Nephron progenitor cell (in vitro differentiated cells): ENCODE data around the gene GRSF1.

Source experiments
- DNase-seq: peaks from one replicate; pipeline ENCODE4 v3.0.0; 2021
- H3K27ac Mint-ChIP-seq: 2 replicates; pipeline ENCODE4 v1.8.0; 2021; ENCODE audit warnings: mild to moderate bottlenecking, moderate library complexity, mixed read lengths
- H3K27me3 Mint-ChIP-seq: 2 replicates; pipeline ENCODE4 v1.8.0; 2021; ENCODE audit warnings: mild to moderate bottlenecking, low read depth, mixed read lengths; ENCODE audit not compliant: poor library complexity
- H3K36me3 Mint-ChIP-seq: 2 replicates; pipeline ENCODE4 v1.8.0; 2021; ENCODE audit warnings: low read depth, mixed read lengths
- H3K4me1 Mint-ChIP-seq: 2 replicates; pipeline ENCODE4 v1.8.0; 2021; ENCODE audit warnings: mixed read lengths
- H3K4me3 Mint-ChIP-seq: 2 replicates; pipeline ENCODE4 v1.8.0; 2021; ENCODE audit warnings: mild to moderate bottlenecking, moderate library complexity, mixed read lengths
- H3K9me3 Mint-ChIP-seq: 2 replicates; pipeline ENCODE4 v1.8.0; 2021; ENCODE audit warnings: mild to moderate bottlenecking, moderate library complexity, mixed read lengths
- TF ChIP-seq, protein P1 (sequence below): fragments of 200-600 bp; sonication (generic); IDR thresholded peaks from 2 replicates; pipeline ENCODE4 v1.5.0; 2021; ENCODE audit warnings: antibody characterized with exemption

The GRSF1 gene

DNA sequence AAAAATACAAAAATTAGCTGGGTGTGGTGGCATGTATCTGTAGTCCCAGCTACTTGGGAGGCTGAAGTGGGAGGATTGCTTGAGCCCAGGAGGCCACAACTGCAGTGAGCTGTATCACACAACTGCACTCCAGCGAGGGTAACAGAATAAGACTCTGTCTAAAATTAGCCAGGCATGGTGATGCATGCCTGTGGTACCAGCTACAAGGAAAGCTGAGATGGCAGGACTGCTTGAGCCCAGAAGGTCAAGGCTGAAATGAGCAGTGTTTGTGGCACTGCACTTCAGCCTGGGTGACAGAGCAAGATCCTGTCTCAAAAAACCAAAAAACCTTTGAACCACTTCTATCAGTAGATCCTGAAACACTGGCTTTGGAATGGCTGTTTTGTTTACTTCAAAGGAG lies 10.2 kb downstream of the GRSF1 start:
- Mint-ChIP-seq H3K9me3 (no peaks in the 10 kb centered on the region), H3K4me1 (no peaks in the 10 kb centered on the region), H3K36me3 (peaks cover 87% of the 10 kb centered on the region), H3K27me3 (peaks cover 3% of the 10 kb centered on the region), H3K4me3 (no peak overlapping the region), H3K27ac (no peak overlapping the region)
- no peak for DNase-seq
- TF ChIP-seq, protein P1, sequence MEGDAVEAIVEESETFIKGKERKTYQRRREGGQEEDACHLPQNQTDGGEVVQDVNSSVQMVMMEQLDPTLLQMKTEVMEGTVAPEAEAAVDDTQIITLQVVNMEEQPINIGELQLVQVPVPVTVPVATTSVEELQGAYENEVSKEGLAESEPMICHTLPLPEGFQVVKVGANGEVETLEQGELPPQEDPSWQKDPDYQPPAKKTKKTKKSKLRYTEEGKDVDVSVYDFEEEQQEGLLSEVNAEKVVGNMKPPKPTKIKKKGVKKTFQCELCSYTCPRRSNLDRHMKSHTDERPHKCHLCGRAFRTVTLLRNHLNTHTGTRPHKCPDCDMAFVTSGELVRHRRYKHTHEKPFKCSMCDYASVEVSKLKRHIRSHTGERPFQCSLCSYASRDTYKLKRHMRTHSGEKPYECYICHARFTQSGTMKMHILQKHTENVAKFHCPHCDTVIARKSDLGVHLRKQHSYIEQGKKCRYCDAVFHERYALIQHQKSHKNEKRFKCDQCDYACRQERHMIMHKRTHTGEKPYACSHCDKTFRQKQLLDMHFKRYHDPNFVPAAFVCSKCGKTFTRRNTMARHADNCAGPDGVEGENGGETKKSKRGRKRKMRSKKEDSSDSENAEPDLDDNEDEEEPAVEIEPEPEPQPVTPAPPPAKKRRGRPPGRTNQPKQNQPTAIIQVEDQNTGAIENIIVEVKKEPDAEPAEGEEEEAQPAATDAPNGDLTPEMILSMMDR = no peak

DNA sequence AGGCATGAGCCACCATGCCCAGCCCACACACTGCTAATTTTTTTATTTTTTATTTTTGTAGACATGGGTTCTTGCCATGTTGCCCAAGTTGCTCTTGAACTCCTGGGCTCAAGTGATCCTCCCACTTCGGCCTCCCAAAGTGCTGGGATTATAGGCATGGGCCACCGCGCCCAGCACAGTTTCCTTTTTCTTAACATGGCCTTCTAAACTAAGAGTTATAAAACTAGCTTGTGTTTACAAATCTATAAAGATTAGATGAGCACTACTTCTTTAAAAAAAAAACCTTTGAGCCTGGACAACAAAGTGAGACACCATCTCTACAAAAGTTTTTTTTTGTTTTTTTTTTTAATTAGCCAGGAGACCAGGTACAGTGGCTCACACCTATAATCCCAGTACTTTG lies 10.7 kb downstream of the GRSF1 start:
- no peaks in the 10 kb centered on the region for H3K9me3 Mint-ChIP-seq
- H3K27ac Mint-ChIP-seq = no peak overlapping the region
- H3K36me3 Mint-ChIP-seq = peaks cover 88% of the 10 kb centered on the region
- H3K4me1 Mint-ChIP-seq = no peaks in the 10 kb centered on the region
- no peak overlapping the region for H3K4me3 Mint-ChIP-seq
- no peak for DNase-seq
- TF ChIP-seq, protein P1 = no peak
- H3K27me3 Mint-ChIP-seq = peaks cover 3% of the 10 kb centered on the region

DNA sequence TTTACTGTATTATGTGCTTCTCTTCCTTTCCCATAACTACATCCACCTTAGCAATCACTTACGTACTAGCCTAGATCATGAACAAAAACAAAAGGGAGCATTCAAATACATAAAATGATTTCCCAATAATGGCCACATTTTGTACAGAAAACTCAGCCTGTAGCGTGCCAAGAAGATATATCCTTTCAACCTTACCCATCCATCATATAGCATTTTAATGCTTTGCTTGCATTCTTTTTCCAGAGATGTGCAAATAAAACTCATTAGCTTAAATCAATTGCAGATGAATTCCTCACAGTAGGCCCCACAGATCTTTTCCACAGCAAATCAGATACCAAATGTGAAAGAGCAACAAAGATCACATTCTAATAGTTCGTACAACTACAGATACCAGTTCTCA lies 20.8 kb downstream of the GRSF1 start:
- H3K9me3 Mint-ChIP-seq = no peaks in the 10 kb centered on the region
- peaks cover 49% of the 10 kb centered on the region for H3K36me3 Mint-ChIP-seq
- H3K27me3 Mint-ChIP-seq = no peaks in the 10 kb centered on the region
- peak overlapping the region; percentile 11 for H3K27ac Mint-ChIP-seq
- no peak overlapping the region for H3K4me3 Mint-ChIP-seq
- TF ChIP-seq, protein P1 = no peak
- no peak for DNase-seq
- peaks cover 5% of the 10 kb centered on the region for H3K4me1 Mint-ChIP-seq

DNA sequence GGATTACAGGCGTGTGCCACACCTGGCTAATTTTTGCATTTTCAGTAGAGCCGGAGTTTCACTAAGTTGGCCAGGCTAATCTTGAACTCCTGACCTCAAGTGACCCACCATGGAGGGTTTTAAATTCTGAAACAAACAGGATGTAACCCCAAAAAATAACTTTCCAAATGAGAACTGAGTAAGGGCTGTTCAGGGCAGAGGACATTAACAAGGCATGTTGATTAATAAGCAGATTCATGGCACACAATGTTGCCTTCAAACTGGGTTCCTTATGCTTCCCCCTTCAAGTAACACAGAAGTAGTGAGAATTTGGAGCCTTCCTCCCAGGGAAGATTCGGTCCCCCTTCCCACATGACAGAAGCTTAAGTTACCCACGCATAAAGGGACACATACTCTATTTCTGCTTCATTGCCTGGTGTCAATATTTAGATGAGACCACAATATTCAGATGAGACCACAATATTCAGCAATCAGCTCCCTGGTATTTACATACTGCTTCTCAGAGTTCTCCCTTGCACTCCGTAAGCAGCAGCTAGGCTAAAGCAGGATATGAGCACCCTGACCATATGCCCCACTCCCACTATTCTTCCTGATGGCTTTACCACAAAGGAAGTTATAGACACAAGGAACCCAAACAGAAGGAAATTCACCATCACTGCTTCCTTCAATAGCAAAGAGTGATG lies 21.4 kb downstream of the GRSF1 start:
- Mint-ChIP-seq H3K27me3 (no peaks in the 10 kb centered on the region), H3K27ac (peak overlapping the region; percentile 95), H3K4me3 (no peak overlapping the region)

DNA sequence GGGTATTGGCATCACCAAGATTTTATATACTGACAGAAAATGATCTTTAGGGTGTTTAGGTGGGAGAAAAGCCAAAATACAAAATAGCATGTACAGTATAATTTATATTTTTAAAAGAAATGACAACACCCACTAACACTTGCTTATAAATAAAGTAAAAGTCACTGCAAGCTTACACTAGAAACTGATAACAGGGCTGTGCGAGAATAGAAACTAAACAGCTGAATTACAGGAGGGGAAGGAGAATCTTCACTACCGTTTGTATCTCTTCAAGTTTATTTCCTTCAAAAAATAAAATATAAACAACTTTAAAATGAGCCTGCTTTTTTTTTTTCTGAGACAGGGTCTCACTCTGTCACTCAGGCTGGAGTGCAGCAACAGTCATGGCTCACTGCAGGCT lies 22.8 kb downstream of the GRSF1 start:
- no peak for DNase-seq
- H3K36me3 Mint-ChIP-seq = peaks cover 31% of the 10 kb centered on the region
- H3K4me3 Mint-ChIP-seq = no peak overlapping the region
- H3K27me3 Mint-ChIP-seq = no peaks in the 10 kb centered on the region
- TF ChIP-seq, protein P1 = no peak
- peak overlapping the region; percentile 3 for H3K27ac Mint-ChIP-seq
- H3K9me3 Mint-ChIP-seq = no peaks in the 10 kb centered on the region
- H3K4me1 Mint-ChIP-seq = peaks cover 5% of the 10 kb centered on the region

More for the DNA sequence above, 21.4 kb downstream of the GRSF1 start:
- peaks cover 5% of the 10 kb centered on the region for H3K4me1 Mint-ChIP-seq
- H3K9me3 Mint-ChIP-seq = no peaks in the 10 kb centered on the region
- peaks cover 46% of the 10 kb centered on the region for H3K36me3 Mint-ChIP-seq
- no peak for DNase-seq
- TF ChIP-seq, protein P1 = no peak

DNA sequence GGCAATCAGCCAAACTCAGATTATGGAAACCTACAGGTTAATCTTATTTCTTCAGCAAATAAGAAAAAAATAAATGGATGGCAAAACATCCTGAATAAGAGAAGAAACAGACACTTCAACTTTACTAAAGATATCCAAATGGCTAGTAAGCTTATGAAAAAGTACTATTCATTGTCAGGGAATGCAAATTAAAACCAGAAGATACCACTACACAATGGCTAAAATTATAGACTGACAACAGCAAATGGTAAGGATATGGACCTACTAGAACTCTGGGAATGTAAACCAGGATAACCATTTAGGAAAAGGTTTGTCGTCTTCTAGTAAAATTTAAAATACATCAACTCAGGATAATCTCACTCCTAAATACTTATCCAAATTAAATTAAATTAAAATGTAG lies 24.3 kb downstream of the GRSF1 start:
- Mint-ChIP-seq H3K27ac (no peak overlapping the region), H3K4me3 (no peak overlapping the region), H3K36me3 (peaks cover 28% of the 10 kb centered on the region), H3K4me1 (peaks cover 5% of the 10 kb centered on the region), H3K27me3 (no peaks in the 10 kb centered on the region), H3K9me3 (no peaks in the 10 kb centered on the region)
- TF ChIP-seq, protein P1 = no peak
- no peak for DNase-seq
